Endodermal cell (in vitro differentiated cells): ENCODE results near the gene CLCN4. TPM values are rescaled to one million over a fixed set of nuclear protein-coding genes. Genes with fewer than 3 reads are reported as not detected.

ENCODE experiments used
- DNase-seq: peaks from one replicate; pipeline ENCODE4 v3.0.0-alpha.2; 2017
- H3K27ac ChIP-seq: 2 replicates; pipeline ENCODE4 v1.5.1; 2013; ENCODE audit warnings: mild to moderate bottlenecking, low read depth, low read length, moderate library complexity
- H3K27me3 ChIP-seq: 2 replicates; pipeline ENCODE4 v1.6.1; 2013; ENCODE audit warnings: mild to moderate bottlenecking, low read length, moderate library complexity; ENCODE audit not compliant: insufficient read depth, control insufficient read depth, poor library complexity, severe bottlenecking
- H3K36me3 ChIP-seq: 2 replicates; pipeline ENCODE4 v1.7.0; 2013; ENCODE audit warnings: mild to moderate bottlenecking, low read length, moderate library complexity; ENCODE audit not compliant: control insufficient read depth, insufficient read depth
- H3K4me1 ChIP-seq: one replicate; pipeline ENCODE4 v1.7.0; 2013; ENCODE audit warnings: low read length; ENCODE audit not compliant: control insufficient read depth, insufficient read depth
- H3K4me3 ChIP-seq: 2 replicates; pipeline ENCODE4 v1.5.1; 2013; ENCODE audit warnings: mild to moderate bottlenecking, low read length, moderate library complexity
- H3K9ac ChIP-seq: 2 replicates; pipeline ENCODE4 v1.6.1; 2013; ENCODE audit warnings: mild to moderate bottlenecking, low read length, moderate library complexity; ENCODE audit not compliant: poor library complexity, severe bottlenecking; ENCODE audit errors: extremely low read depth
- H3K9me3 ChIP-seq: 2 replicates; pipeline ENCODE4 v1.6.1; 2013; ENCODE audit warnings: mild to moderate bottlenecking, low read length, moderate library complexity; ENCODE audit not compliant: control insufficient read depth
- H3K27ac Mint-ChIP-seq: 2 replicates; pipeline ENCODE4 v1.8.0; 2020; ENCODE audit warnings: mixed read lengths
- H3K27me3 Mint-ChIP-seq: 2 replicates; pipeline ENCODE4 v1.8.0; 2021; ENCODE audit warnings: mild to moderate bottlenecking, mixed read lengths; ENCODE audit not compliant: insufficient read depth
- H3K36me3 Mint-ChIP-seq: 2 replicates; pipeline ENCODE4 v1.8.0; 2020; ENCODE audit warnings: low read depth, mixed read lengths
- H3K4me1 Mint-ChIP-seq: 2 replicates; pipeline ENCODE4 v1.8.0; 2020; ENCODE audit warnings: mixed read lengths
- H3K4me3 Mint-ChIP-seq: 2 replicates; pipeline ENCODE4 v1.8.0; 2020; ENCODE audit warnings: mild to moderate bottlenecking, moderate library complexity, mixed read lengths
- H3K9me3 Mint-ChIP-seq: 2 replicates; pipeline ENCODE4 v1.8.0; 2020; ENCODE audit warnings: mild to moderate bottlenecking, mixed read lengths
- CTCF ChIP-seq: fragments of 200-600 bp; sonication (generic); conservative IDR thresholded peaks from 2 replicates; pipeline ENCODE4 v1.5.0; 2021; ENCODE audit warnings: antibody characterized with exemption, mild to moderate bottlenecking
- WGBS, 2 experiments: methylation state at CpG; one replicate each; pipeline versions ENCODE4 v1.1.5 to v1.1.7; 2013; ENCODE audit warnings: missing lambda C conversion rate in 2 of 2, mixed read lengths in 1 of 2; ENCODE audit not compliant: insufficient coverage in 1 of 2, insufficient read length in 1 of 2; 5-methylcytosine and 5-hydroxymethylcytosine counted together
- total RNA-seq, 2 donors: library from RNA; stranded (reverse); fragmentation: NEBNext Ultra II Directional in 1 of 2; extraction: Animal tissue kit (Norgen Biotek cat#: 25700) in 1 of 2; gene quantifications; 2 replicates in 1 of 2; 3 replicates in 1 of 2; pipeline ENCODE4 v1.2.1, GENCODE V29; 2021

Gene CLCN4
- total RNA-seq, 2 donors from 2014 or later, result 3.7 to 4.4 TPM

DNA sequence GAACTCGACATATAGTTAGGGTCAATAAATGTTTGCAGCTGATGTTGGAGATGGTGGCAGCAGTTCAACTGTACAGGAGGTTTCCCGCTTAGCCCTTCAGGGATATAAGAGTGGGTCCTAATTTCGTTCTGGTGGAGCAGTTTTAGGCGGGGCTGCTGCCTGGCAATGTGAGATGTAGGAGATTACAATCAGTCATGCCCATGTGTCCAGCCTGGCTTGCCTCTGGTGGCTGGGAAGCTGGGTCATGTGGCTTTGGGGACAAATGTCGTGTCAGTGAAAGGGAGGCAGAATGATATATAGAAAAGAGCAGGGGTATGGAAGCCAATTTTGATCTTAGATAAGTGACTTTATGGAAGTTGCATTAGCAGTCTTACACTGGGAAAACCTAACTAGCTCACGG lies 129.4 kb downstream of the CLCN4 start:
- Histone ChIP-seq H3K27ac (no peak overlapping the region), H3K27me3 (no peaks in the 10 kb centered on the region), H3K4me1 (no peaks in the 10 kb centered on the region), H3K4me3 (no peak overlapping the region), H3K9me3 (no peaks in the 10 kb centered on the region), H3K36me3 (no peaks in the 10 kb centered on the region), H3K9ac (no peak overlapping the region)
- 96 to 100% methylated on average over 2 to 6 of the region's 6 CpGs for WGBS, 2 experiments
- DNase-seq, result no peak
- no peak overlapping the region for H3K27ac Mint-ChIP-seq
- H3K4me3 Mint-ChIP-seq, result no peak overlapping the region
- H3K36me3 Mint-ChIP-seq, result no peaks in the 10 kb centered on the region
- H3K4me1 Mint-ChIP-seq, result peaks cover 2% of the 10 kb centered on the region
- no peak for TF ChIP-seq CTCF
- peaks cover 63% of the 10 kb centered on the region for H3K9me3 Mint-ChIP-seq
- peaks cover 5% of the 10 kb centered on the region for H3K27me3 Mint-ChIP-seq

Other genes starting within 250 kb of the CLCN4 start
- gene CLDN34, start 189.6 kb upstream of the CLCN4 start, total RNA-seq, result under 1 TPM in 1 of 2 donors, not detected in 1; 0.35 TPM